Right lobe of liver (tissue), 4 donors: ENCODE data around the gene MKNK1.

Experiments used
- POLR2A ChIP-seq: fragments of 450-650 bp; IDR thresholded peaks from one replicate; pipeline ENCODE4 v1.6.1; 2017; ENCODE audit warnings: antibody characterized with exemption, mild to moderate bottlenecking
- TF ChIP-seq, protein P1 (sequence below), 4 donors: fragments of 200-600 bp in 3 of 4; fragments of 450-650 bp in 1 of 4; IDR thresholded peaks; one replicate each; pipeline versions ENCODE4 v1.5.1 to v1.8.0; 2016 to 2022; ENCODE audit warnings: antibody characterized with exemption in 4 of 4, mild to moderate bottlenecking in 2 of 4
- donor health status: DM: no; HTN: no; CAD: no.
- donor health status: DM: no; HTN: no; CAD: no.
- donor health status: DM: no; HTN: yes; CAD: no.

DNA sequence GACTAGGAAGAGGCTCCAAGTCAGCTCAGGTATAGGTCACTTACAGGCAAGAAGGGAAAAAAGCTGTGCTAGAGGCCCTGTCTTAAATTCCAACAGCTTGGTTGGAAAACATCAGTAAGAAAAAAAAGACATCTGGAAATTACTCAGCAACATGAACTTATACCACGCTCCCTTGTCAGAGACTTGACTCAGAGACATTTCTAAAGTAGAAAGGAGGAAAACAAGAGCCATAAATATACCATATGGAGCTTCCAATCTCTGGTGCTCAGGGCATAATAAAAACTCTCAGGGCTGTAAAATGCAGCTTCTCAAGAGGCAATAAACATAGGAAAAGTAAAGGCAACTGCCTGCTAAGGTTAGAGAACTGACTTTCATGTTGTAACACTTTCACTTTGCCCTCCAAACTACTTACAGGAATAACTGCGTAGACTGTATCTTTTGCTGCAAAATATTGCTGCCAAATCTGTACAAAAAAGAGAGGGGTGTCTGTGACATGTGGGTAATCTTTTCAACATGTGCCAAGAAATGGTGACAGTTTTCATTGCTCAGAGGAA, 49.4 kb upstream of the MKNK1 start:
- TF ChIP-seq, protein P1, sequence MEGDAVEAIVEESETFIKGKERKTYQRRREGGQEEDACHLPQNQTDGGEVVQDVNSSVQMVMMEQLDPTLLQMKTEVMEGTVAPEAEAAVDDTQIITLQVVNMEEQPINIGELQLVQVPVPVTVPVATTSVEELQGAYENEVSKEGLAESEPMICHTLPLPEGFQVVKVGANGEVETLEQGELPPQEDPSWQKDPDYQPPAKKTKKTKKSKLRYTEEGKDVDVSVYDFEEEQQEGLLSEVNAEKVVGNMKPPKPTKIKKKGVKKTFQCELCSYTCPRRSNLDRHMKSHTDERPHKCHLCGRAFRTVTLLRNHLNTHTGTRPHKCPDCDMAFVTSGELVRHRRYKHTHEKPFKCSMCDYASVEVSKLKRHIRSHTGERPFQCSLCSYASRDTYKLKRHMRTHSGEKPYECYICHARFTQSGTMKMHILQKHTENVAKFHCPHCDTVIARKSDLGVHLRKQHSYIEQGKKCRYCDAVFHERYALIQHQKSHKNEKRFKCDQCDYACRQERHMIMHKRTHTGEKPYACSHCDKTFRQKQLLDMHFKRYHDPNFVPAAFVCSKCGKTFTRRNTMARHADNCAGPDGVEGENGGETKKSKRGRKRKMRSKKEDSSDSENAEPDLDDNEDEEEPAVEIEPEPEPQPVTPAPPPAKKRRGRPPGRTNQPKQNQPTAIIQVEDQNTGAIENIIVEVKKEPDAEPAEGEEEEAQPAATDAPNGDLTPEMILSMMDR (IDR thresholded peaks at IDR 0.05), result no peak
- TF ChIP-seq POLR2A, result no peak
